GM21529 (cell line): ENCODE measurements around the gene ERGIC1.

Experiments
- ATAC-seq: cut with Tn5 transposase; IDR thresholded peaks from one replicate; pipeline ENCODE4 v1.9.1; 2021; ENCODE audit not compliant: unreplicated experiment

The ERGIC1 gene

DNA sequence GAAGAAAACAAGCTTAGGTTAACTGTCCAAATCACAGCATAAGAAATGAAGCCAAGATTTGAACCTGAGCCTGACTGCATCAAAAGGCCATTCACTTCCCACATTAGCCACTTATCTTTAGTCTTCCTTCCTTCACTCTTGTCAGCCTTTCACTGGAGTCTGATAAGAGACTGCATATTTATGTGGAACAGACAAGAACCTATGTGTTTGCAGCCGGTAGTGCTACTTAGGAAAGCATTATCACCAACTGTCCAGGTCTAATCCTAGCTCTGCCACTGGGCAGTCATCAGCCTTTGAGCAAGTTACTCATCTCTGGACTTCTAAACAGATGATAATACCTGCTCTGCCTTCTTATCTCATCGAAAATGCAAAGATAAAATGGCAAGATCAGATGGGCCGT lies 137.4 kb downstream of the ERGIC1 start:
- no peak for ATAC-seq

DNA sequence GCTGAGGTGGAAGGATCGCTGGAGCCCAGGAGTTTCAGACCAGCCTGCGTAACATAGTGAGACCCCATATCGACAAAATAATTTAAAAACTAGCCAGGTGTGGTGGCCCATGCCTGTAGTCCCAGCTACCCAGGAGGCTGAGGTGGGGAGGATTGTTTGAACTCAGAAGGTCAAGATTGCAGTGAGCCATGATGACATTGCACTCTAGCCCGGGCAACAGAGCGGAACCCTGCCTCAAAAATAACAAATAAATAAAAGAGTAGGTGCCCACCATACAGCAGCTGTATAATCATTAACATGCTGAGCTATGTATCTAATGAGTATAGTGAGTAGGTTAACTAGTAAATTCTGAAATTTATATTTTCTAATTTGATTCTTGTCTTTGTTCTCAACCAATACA lies 138.5 kb downstream of the ERGIC1 start:
- no peak for ATAC-seq

DNA sequence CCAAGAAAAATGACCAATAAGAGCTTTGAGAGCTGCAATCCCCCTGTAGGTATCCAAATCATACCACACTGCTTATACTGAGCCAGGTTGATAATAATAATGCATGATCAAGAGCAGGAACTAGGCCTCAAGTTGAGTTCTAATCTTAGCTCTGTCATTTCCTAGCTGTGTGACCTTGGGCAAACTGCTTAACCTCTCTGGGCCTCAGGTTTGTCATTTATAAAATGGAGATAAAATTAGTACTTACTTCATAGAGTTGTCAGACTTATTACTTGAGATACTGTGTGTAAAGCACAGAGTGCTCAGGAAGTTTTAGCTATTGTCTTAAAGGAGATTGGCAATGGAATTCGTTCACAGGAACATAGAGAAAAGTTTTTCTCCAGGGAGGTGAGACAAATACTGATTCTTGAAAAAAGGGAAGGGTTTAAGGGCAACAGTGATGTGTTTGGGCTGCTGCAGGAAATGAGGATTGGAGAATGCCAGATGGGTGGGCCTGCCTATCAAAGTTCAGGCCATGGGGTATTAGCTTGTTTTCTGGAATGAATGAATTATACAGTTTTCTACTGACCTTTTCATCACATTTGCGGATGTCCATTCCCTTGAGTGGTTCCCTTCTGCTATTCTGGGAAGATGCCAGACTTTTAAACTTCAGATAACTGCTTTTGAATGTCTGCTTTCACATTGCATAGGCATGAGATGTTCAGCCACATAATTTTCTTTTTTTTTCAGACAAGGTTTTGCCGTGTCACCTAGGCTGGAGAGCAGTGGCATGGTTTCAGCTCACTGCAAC lies 139.3 kb downstream of the ERGIC1 start:
- no peak for ATAC-seq

DNA sequence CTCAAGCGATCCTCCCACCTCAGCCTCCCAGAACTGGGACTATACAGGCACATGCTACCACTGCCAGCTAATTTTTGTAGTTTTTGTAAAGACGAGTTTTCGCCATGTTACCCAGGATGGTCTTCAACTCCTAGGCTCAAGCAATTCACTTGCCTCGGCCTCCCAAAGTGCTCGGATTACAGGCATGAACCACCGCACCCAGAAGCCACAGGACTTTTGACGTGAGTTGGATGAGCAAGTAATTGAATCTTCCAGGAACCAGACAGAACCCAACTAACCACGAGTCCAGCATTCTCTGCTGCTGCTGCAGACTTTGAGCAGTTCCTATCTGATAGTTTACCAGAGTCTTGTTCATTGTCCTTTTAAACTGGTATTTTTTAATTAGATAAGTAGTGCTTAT lies 139.9 kb downstream of the ERGIC1 start:
- ATAC-seq: no peak

DNA sequence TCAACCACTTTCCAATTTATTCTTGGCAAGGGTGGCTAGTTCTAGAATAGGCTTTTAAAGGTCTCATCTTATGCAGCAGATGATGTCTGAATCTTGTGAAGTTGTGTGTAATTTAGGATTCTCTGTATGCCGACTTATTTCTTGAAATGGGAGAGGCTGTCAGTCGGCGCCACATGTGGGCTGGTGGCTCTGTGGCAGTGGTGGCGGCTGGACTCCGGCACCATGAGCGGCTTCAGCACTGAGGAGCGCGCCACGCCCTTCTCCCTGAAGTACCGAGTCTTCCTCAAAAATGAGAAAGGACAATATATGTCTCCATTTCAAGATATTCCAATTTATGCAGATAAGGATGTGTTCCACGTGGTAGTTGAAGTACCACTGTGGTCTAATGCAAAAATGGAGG lies 141.2 kb downstream of the ERGIC1 start:
- ATAC-seq: no peak

DNA sequence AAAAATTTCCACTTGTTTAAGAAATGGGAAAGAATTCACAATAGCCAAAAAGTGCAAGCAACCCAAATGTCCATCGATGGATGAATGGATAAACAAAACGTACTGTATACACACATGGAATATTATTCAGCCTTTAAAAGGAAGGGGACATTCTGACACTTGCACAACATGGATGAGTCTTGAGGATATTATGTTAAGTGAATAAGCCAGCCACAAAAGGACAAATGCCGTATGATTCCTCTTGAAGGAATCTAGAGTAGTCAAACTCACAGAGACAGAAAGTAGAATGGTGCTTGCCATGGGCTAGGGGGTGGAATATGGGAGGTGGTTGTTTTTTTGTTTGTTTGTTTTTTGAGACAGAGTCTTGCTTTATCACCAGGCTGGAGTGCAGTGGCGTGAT lies 145.7 kb downstream of the ERGIC1 start:
- ATAC-seq: no peak

DNA sequence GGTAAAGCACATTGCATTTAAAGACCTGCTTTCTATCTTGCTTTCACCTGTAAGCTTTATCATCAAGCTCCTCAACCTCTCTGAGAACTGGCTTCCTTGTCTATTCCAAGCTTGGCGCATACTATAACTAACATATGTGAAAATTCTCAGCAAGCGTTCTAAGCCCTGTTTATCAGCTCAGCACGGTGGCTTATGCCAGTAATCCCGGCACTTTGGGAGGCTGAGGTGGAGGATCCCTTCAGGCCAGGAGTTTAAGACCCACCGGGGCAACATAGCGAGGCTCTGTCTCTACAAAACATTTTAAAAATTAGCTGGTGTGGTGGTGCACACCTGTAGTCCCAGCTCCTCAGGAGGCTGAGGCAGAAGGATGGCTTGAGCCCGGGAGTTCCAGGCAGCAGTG lies 147.9 kb downstream of the ERGIC1 start:
- ATAC-seq: no peak

DNA sequence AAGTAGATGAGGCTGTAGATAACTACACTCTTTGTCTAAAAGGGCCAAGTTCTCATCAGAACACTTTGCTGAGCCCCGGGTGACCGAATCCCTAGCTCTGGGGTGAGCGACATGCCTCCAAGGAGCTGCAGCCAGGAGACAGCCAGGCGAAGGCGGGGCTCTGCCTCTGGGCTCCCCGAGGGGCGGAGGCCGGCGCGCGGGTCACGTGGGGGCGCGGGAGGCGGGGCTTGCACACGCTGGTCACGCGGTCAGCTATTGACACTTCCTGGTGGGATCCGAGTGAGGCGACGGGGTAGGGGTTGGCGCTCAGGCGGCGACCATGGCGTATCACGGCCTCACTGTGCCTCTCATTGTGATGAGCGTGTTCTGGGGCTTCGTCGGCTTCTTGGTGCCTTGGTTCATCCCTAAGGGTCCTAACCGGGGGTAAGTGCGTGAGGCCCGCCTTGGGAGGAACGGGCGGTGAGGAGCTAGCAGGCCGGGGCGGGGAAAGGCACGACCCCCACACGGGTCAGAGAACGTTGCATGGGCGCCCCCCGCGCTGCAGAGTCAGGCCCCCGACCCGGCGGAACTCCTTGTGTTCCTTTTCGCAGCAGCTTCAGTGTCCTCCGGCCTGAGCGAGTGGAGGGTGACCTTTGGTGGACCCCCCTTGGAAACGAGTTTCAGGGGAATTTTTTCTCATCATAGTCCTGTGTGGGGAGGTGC lies 149.6 kb downstream of the ERGIC1 start, which contains the start of gene ATP6V0E1:
Gene ATP6V0E1 (plus strand): TSS at position 230 of the 702 bp plus-strand sequence. CDS start 90 bp downstream, at position 320.
- ATAC-seq: peak; percentile 86

DNA sequence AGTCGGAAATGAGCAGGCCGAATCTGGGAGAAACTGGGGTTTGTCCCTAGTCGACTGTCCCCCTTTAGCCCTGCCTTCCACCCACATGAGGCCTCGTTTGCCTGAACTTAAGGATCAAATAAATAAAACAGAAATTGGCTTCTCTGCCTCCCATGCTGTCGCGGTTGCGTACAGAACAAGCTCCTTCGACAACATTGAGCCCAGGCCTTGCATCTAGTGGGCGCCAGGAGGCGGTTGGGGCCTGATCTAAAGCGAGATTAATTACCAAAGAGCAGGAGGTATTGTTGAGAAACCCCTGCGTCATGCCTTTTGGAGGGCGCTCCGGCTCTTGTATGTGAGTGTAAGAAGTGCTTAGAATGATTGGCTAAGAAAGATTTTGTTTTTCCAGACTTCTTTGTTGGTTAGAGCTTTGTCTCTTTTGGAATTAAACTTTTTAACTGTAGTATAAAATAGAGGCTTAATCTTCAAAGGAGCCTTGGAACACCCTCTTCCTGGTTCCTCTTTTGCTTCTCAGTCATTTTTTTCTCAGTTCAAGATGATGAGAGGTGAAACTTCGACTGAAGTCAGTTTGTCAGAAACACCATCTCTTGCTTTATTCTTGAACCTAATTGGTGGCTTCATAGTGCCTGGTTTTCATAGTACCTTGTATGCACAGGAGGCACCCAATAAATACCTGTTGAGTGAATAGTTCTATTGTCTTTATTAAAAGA lies 150.3 kb downstream of the ERGIC1 start:
- ATAC-seq: peak; percentile 62

DNA sequence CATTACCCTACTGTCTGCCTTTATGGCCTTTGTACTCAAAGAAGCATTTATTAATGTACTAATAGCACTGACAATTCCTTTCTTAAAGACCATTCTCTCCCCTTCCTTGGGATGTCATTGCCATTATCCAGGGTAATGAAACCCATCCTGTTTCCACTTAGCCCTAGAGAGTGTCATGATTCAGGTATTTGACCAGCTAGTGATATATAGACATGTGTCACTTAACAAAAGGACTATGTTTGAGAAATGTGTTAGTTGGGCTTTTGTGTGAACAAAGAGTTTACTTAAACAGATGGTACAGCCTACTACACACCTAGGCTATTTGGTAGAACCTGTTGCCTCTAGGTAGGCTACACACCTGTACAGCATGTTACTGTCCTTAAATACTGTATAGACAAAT lies 151.5 kb downstream of the ERGIC1 start:
- no peak for ATAC-seq

DNA sequence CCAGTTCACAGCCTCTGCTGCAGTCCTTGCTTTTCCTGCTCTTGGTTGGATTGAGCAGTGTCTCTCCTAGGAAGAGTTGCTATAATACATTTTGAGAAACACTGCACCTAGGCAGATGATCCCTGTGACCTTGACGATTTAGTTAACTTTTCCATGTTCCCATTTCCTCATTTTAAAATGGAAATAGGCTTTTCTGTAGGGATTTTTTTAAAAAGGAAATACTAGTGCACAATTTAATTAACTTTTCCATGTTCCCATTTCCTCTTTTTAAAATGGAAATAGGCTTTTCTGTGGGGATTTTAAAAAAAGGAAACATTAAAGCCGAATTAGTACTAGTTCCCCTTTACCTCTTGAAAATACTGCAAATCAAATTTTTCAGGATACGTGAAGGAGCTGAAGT lies 154.2 kb downstream of the ERGIC1 start:
- no peak for ATAC-seq

DNA sequence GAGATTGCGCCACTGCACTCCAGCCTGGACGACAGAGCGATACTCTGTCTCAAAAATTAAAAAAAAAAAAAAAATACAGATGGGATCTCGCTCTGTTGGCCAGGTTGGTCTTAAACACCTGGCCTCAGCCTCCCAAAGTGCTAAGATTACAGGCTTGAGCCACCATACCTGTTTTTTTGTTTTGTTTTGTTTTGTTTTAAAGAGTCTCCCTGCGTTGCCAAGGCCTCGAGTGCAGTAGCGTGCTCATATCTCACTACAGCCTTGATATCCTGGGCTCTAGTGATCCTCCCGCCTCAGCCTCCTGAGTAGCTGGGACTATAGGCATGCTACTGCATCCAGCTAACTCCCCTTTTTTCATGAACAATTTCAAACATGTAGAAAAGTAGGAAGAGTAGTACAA lies 156.7 kb downstream of the ERGIC1 start:
- no peak for ATAC-seq

DNA sequence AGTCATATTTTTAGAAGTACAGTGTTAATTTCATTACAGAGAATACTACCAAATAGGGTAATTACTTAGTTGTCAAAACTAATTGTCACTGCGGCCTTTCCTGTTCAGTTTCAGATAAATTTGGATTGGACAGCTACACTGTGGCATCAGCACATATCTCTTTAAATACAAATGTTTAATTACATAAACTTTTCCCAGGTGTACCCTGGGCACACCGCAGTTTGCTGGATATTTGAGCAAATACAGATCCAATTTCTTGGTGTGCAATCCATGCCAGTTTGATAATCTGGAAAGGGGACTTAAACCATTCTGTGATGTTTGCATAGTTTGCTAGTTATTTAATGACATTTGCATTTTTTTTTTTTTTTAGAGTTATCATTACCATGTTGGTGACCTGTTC lies 160.4 kb downstream of the ERGIC1 start:
- no peak for ATAC-seq

DNA sequence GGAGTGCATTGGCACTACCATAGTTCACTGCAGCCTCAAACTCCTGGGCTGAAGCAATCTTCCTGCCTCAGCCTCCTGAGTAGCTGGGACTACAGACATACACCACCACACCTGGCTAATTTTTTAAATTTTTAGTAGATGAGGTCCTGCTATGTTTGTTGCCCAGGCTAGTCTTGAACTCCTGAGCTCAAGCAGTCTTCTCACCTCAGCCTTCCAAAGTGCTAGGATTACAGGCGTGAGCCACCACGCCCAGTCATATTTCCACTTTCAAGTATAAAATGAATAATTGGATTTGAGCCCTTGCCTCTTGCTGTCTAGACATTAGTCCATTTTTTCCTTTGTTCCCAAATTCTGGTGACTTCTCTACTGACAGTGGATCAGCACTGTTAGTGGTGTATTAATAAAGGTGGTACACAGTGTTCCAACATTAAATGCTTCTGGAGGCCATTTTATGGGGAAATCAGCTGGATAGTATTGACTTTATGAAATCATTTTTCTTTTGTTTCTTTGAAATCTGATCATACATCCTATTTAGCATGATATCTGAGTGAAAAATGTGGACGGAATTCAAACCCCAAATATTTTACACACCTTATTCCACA lies 165.4 kb downstream of the ERGIC1 start:
- ATAC-seq: no peak

DNA sequence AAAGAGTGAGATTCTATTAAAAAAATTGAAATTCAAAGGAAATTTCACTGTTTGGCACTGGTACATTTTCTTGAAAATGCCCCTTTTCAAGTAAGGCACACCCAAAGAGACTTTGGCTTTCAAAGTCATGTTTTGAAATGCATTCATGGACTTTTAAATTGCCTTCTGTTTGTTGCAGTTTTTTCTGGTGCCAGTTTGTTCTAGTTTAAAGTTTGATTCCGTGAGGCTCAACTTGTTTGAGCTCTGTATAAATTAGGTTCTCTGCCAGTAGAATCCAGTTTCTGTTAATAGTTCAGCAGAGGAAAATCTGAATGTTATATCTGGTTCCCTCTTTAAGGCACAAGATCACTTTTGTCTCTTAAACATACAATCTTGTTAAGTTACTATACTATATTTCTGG lies 165.9 kb downstream of the ERGIC1 start:
- ATAC-seq: no peak

DNA sequence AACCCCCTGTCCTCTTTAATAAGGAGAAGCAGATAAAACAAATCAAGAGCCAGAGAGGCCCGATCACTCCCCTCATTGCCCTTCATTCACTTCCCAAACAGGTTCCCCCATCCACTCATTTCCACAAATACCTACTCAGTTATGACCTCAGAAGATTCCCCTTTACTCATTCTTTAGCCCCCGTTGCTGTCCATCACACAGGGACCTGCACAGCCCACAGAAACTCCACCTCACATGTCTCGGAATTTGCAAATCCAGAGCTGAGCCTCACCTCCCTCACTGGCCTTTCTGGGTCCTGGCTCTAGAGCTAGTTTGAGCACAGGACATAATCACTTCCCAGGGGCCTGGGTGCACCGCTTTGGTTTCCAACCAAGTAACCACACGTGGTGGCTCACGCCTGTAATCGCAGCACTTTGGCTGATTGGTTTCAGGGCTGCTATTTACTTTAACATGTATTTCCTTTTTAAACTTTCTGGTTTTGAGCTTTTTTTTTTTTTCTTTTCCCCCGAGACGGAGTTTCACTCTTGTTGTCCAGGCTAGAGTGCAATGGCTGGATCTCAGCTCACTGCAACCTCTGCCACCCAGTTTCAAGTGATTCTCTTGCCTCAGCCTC lies 167.3 kb downstream of the ERGIC1 start:
- peak; percentile 92 for ATAC-seq
